Retinal pigment epithelial cell (primary cell): Measurements from ENCODE around the gene FUBP3.

ENCODE experiments used
- DNase-seq: peaks from one replicate; pipeline ENCODE4 v3.0.0-alpha.2; 2010; ENCODE audit warnings: low read depth
- H3K4me3 ChIP-seq: 2 replicates; pipeline ENCODE4 v1.5.1; 2011; ENCODE audit warnings: mild to moderate bottlenecking, low read length, control low read depth, moderate library complexity
- TF ChIP-seq, protein P1 (sequence below): conservative IDR thresholded peaks from 2 replicates; pipeline ENCODE4 v1.5.1; 2011; ENCODE audit warnings: low read depth, low read length, control low read depth, inconsistent platforms

FUBP3 gene

DNA sequence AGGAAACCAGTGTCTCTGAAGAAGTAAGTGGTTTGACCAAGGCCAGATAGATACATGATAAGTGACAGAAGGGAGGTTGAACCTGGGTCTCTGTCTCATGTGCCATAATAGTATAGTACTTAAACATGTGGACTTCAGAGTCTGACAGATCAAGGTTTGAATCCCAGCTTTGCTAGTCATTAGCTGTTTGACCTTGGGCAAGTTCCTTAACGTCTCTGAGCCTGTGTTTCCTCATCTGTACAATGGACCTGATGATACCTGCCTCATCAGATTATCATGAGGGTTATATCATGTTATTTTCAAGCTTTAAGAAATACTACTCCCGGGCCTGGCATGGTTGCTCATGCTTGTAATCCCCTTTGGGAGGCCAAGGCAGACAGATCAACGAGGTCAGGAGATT lies 24.9 kb downstream of the FUBP3 start:
- H3K4me3 ChIP-seq: no peak overlapping the region
- TF ChIP-seq, protein P1, sequence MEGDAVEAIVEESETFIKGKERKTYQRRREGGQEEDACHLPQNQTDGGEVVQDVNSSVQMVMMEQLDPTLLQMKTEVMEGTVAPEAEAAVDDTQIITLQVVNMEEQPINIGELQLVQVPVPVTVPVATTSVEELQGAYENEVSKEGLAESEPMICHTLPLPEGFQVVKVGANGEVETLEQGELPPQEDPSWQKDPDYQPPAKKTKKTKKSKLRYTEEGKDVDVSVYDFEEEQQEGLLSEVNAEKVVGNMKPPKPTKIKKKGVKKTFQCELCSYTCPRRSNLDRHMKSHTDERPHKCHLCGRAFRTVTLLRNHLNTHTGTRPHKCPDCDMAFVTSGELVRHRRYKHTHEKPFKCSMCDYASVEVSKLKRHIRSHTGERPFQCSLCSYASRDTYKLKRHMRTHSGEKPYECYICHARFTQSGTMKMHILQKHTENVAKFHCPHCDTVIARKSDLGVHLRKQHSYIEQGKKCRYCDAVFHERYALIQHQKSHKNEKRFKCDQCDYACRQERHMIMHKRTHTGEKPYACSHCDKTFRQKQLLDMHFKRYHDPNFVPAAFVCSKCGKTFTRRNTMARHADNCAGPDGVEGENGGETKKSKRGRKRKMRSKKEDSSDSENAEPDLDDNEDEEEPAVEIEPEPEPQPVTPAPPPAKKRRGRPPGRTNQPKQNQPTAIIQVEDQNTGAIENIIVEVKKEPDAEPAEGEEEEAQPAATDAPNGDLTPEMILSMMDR: no peak
- DNase-seq: no peak

DNA sequence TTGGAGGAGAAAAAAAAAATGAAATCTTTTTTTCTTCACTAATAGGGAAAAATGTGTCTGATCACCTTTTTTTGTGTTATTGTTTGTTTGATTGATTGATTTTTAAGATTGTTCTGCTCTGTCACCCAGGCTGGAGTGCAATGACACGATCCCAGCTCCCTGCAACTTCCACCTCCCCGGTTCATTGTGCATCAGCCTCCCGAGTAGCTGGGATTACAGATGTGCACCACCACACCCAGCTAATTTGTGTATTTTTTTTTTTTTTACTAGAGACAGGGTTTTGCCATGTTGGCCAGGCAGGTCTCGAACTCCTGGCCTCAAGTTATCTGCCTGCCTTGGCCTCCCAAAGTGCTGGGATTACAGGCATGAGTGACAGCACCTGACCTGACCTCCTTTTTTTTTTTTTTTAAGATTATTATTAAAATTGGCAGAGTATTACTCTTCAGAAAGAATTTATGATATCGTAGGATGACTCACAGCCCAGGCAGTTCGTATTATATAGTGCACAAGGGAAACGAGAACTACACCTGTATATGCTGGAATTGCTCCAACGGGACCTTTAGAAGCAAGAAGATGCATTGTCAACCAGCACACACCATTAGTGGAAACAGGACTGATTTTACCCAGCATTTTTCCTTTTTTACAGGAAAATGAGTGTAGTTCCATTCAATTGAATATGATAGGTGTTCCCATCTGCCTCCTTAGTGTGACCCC lies 27.7 kb downstream of the FUBP3 start:
- DNase-seq: peak; percentile 7
- TF ChIP-seq, protein P1: no peak
- no peak overlapping the region for H3K4me3 ChIP-seq

DNA sequence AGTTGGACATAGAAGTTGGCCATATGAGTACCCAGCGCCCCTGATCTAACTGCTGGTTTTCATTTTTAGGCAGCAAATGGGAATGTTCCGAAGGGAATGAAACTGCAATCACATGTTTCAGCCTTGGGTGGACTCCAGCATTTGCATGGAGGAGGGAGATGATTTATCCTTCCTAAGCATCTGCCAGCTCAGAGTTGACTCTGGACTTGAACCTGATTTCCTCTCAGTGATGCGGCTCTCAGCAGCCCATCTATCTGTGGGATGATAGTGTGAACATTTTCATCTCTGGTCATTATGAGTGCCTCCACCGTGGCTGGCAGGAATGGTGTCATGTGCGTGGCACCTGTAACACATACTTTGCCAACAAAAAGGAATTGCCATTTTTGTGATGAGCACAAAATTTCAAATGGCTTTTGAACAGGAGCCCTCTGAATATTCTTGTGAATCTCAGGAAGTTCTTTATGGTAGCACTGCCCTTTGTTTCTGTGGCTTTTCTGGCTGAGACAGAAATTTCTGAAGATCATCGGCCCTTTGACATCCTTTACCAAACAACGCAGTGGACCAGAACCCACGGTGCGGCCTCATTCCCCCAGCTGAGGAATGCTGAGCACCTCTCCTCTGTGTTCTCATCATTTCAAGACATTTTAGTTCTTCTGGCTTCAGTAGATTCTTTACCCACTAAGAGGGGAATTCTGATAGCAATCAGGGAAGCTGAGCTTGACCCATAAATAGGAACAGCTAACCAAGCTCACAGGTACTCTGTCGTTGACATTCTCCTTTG lies 28.5 kb downstream of the FUBP3 start:
- no peak overlapping the region for H3K4me3 ChIP-seq
- no peak for DNase-seq
- TF ChIP-seq, protein P1: no peak

DNA sequence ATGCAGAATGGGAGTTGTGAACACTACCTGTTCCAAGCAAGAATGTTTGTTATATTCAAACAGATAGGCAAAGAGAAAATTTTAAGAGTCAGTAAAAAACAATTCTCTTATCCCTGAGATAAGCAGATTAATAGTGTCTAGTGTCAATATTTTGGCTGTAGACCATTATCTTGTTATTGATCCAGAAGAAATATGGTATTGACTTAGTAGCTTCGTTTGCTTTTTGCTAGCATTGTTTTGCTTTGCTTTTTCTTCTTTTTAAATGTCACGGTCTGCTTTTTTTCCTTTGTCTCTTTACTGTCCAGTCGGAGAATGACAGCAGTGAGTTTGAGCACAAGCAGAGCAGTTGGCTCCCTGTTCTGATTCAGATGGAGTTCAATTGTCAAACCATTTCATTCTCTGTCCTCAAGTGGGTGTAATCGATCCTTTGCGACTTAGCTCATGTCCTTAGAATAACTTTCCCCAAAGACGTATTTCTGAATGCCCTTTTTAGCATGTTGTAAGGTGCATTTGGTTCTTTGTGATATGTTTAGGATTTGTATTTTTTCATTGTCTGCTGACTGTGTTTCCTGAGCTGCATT lies 29.3 kb downstream of the FUBP3 start:
- H3K4me3 ChIP-seq: no peak overlapping the region

DNA sequence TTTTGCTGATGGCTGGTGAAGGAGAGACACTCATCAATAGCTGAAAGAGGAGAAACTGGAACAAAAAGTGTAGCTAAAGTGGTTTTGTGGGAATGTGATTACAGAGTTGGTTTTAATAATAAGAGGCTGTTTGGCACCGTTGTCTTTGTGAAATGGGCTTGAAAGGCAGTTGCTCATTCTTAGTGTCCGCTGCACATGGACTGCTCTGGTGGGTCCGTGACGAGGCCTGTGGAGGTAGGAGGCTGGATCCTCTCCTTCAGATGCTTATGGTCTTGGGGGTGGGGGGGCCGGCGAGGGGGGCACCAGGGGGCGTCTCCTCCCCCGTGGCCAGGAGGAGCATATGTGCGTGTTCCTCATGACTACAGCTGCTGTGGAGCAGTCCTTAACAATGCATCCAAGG lies 29.8 kb downstream of the FUBP3 start:
- TF ChIP-seq, protein P1: no peak
- H3K4me3 ChIP-seq: no peak overlapping the region
- no peak for DNase-seq

More for the DNA sequence above, 29.3 kb downstream of the FUBP3 start:
- TF ChIP-seq, protein P1: no peak
- DNase-seq: no peak

DNA sequence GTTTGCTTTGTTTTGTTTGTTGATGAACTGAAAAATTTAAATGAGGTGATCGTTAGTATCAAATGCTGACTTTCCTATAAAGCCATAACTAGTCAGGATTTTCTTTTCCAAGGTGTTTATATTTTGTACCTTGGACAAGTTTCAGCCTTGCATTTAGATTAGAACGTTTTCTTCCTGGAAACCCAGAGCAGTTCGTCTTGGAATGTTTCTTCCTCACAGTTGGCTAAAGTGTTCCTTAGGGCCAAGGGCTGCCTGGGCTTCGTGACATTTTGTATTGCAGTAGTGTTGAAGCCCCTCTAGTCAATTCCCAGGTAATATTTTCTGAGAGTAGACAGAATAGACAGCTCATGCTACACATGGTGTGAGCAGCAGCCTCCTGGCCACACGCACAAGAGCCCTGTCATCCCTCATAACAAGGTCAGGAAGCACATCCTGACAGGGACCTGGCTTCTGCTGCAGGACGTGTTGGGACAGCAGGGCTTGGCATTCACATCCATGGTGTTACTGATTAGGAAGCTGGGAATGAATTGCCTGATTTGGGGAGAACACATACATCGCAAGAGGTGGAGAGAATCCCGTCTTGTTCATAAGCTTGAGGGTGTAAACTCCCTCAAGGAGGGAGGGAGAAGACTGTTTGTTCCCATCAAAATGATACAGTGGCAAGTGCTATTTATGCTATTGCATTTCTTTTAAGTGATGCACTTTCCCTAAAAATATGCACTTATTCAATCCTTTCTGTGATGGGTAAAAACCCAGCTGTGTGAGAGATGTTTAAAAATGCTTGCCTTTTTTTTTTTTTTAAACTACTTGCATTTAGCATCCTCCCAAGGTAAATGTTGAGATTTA lies 31.7 kb downstream of the FUBP3 start:
- TF ChIP-seq, protein P1: no peak
- no peak for DNase-seq
- H3K4me3 ChIP-seq: no peak overlapping the region
